ENCODE results near the gene NR3C1.

NR3C1 gene

GRCh38 chr5:143379606-143380005, 23.9 kb downstream of the NR3C1 start:
- H3K9ac ChIP-seq (ENCODE audit: low read length): no peak overlapping the region
- TF ChIP-seq EZH2phosphoT487 (conservative IDR thresholded peaks at IDR 0.05; ENCODE audit: low read length) (no peak), CTCF (IDR thresholded peaks at IDR 0.05; ENCODE audit: insufficient read depth, low read length, poor library complexity, severe bottlenecking) (no peak)
- H3K4me3 ChIP-seq (ENCODE audit: insufficient read depth, low read length, poor library complexity, severe bottlenecking): no peak overlapping the region
- peaks cover 2% of the 10 kb centered on the region for H3K9me3 ChIP-seq (ENCODE audit: insufficient read depth, low read length)
- peaks cover 4% of the 10 kb centered on the region; the same call in 1 of the 2 replicates for H3F3A ChIP-seq (ENCODE audit: insufficient read depth)
- peaks cover 23% of the 10 kb centered on the region for H3K36me3 ChIP-seq (ENCODE audit: low read length)
- peaks cover 31% of the 10 kb centered on the region for H4K20me1 ChIP-seq (ENCODE audit: low read depth, low read length)
- H3K79me2 ChIP-seq (ENCODE audit: insufficient read depth, low read length): peaks cover 100% of the 10 kb centered on the region
- H2AFZ ChIP-seq (ENCODE audit: low read depth, low read length, severe bottlenecking): no peak overlapping the region
- no peaks in the 10 kb centered on the region for H3K9me2 ChIP-seq (replicated peaks; ENCODE audit: insufficient read depth, low read length)
- no peaks in the 10 kb centered on the region for H3K27me3 ChIP-seq (ENCODE audit: low read length)
- no peak overlapping the region for H3K4me2 ChIP-seq (ENCODE audit: low read depth, low read length, poor library complexity, severe bottlenecking)
- no peak overlapping the region for H3K27ac ChIP-seq (ENCODE audit: low read depth, low read length)

- Histone ChIP-seq H3K36me3 (ENCODE audit: low read length) (peaks cover 5% of the 10 kb centered on the region; the same call in 1 of the 2 replicates), H3K9me2 (replicated peaks; ENCODE audit: insufficient read depth, low read length) (no peaks in the 10 kb centered on the region), H3K27me3 (ENCODE audit: low read length) (no peaks in the 10 kb centered on the region), H2AFZ (ENCODE audit: low read depth, low read length, severe bottlenecking) (no peak overlapping the region), H3K4me3 (ENCODE audit: insufficient read depth, low read length, poor library complexity, severe bottlenecking) (no peak overlapping the region), H3K27ac (ENCODE audit: low read depth, low read length) (no peak overlapping the region), H3K4me2 (ENCODE audit: low read depth, low read length, poor library complexity, severe bottlenecking) (no peak overlapping the region), H3K9ac (ENCODE audit: low read length) (no peak overlapping the region), H4K20me1 (ENCODE audit: low read depth, low read length) (peaks cover 42% of the 10 kb centered on the region), H3K79me2 (ENCODE audit: insufficient read depth, low read length) (peaks cover 100% of the 10 kb centered on the region), H3K9me3 (ENCODE audit: insufficient read depth, low read length) (no peaks in the 10 kb centered on the region), H3F3A (ENCODE audit: insufficient read depth) (no peaks in the 10 kb centered on the region)
- TF ChIP-seq EZH2phosphoT487 (conservative IDR thresholded peaks at IDR 0.05; ENCODE audit: low read length): no peak
- no peak for TF ChIP-seq CTCF (IDR thresholded peaks at IDR 0.05; ENCODE audit: insufficient read depth, low read length, poor library complexity, severe bottlenecking)
Observed at GRCh38 chr5:143376911-143377813, 26.3 kb downstream of the NR3C1 start.

GRCh38 chr5:143376195-143376779, 27.2 kb downstream of the NR3C1 start:
- Histone ChIP-seq H3K4me2 (ENCODE audit: low read depth, low read length, poor library complexity, severe bottlenecking) (no peak overlapping the region), H3K9ac (ENCODE audit: low read length) (no peak overlapping the region), H3K4me3 (ENCODE audit: insufficient read depth, low read length, poor library complexity, severe bottlenecking) (no peak overlapping the region), H3K36me3 (ENCODE audit: low read length) (peaks cover 5% of the 10 kb centered on the region; the same call in 1 of the 2 replicates), H2AFZ (ENCODE audit: low read depth, low read length, severe bottlenecking) (no peak overlapping the region), H4K20me1 (ENCODE audit: low read depth, low read length) (peaks cover 42% of the 10 kb centered on the region), H3K27me3 (ENCODE audit: low read length) (no peaks in the 10 kb centered on the region), H3K9me3 (ENCODE audit: insufficient read depth, low read length) (no peaks in the 10 kb centered on the region), H3F3A (ENCODE audit: insufficient read depth) (no peaks in the 10 kb centered on the region), H3K79me2 (ENCODE audit: insufficient read depth, low read length) (peaks cover 100% of the 10 kb centered on the region), H3K27ac (ENCODE audit: low read depth, low read length) (no peak overlapping the region), H3K9me2 (replicated peaks; ENCODE audit: insufficient read depth, low read length) (no peaks in the 10 kb centered on the region)
- TF ChIP-seq CTCF (IDR thresholded peaks at IDR 0.05; ENCODE audit: insufficient read depth, low read length, poor library complexity, severe bottlenecking): no peak
- no peak for TF ChIP-seq EZH2phosphoT487 (conservative IDR thresholded peaks at IDR 0.05; ENCODE audit: low read length)
